ENCODE measurements around the gene MYADM.

MYADM gene

DNA sequence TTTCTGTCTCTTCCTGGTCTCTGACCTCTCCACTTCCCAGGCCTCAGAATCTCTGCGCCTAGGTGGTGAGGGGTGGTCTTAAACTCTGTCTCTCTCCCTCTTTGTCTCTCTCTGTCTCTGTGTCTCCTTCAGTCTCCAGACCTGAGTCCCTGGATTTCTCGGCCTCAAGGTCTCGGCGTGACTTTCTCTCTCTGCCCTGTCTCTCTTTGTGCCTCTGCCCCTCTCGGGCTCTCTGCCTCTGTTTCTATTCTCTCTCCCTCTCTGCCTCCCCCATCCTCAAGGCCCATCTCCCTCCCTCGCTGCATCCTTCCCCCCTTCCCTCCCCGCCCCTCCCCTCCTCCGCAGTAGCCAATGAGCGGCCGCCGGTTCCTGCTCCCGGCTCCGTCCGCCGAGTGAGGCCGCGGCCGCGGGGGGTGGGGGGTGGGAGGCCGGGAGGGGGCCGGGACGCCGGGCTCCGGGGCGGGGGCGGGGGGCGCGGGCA lies 41.3 kb downstream of the MYADM start, which contains the start of gene CACNG7:
CACNG7 (plus strand) TSS at position 344 of the 481 bp plus-strand sequence. CDS start 3,554 bp downstream, outside the sequence.
- Histone ChIP-seq H3K36me3 (ENCODE audit: control insufficient read depth, insufficient read depth, low read length) (no peaks in the 10 kb centered on the region), H3K4me3 (ENCODE audit: low read depth, low read length) (peak within 1 kb of the TSS; percentile 76), H3K4me1 (ENCODE audit: control insufficient read depth, insufficient read depth, low read length) (peaks cover 6% of the 10 kb centered on the region), H3K9me3 (ENCODE audit: control insufficient read depth, insufficient read depth, low read length) (no peaks in the 10 kb centered on the region), H3K9ac (ENCODE audit: low read depth, low read length) (peak within 1 kb of the TSS; percentile 79), H3K27me3 (ENCODE audit: control insufficient read depth, insufficient read depth, low read length) (peaks cover 57% of the 10 kb centered on the region)

DNA sequence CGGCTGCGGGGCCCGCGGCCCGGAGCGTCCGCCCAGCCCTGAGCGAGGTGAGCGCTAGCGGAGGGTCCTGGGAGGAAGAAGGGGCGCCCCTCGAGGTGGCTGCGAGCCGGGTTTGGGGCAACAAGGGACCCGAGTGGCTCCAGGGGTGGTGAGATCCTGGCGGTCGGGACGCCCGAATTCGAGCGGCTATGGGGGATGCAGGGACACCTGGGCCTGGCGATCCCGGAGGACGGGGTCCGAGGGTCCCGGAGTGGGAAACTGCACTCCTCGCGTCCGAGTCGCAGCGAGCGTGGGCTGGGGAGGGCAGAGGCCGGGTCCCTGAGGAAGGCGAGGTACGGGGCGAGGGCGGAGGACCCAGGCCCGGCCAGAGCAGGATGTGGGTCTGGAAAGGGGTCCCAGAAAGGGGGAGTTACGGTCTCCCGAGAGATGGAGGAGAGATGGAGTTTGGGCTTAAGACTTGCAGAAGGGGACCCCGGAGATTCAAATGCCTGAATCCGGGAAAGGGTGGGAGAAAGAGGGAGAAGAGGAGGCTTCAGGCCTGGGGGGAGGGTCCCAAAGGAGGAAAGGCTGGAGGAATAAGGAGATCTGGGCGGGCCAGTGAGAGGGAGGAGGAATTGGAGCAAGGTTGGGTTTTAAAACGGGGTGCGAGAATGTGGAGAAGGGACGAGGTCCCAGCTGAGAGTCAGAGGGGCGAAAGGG lies 41.9 kb downstream of the MYADM start:
- Histone ChIP-seq H3K9me3 (ENCODE audit: control insufficient read depth, insufficient read depth, low read length) (no peaks in the 10 kb centered on the region), H3K27me3 (ENCODE audit: control insufficient read depth, insufficient read depth, low read length) (peaks cover 57% of the 10 kb centered on the region), H3K36me3 (ENCODE audit: control insufficient read depth, insufficient read depth, low read length) (no peaks in the 10 kb centered on the region), H3K4me1 (ENCODE audit: control insufficient read depth, insufficient read depth, low read length) (peaks cover 6% of the 10 kb centered on the region), H3K9ac (ENCODE audit: low read depth, low read length) (peak overlapping the region; percentile 79), H3K4me3 (ENCODE audit: low read depth, low read length) (peak overlapping the region; percentile 76)

- H3K4me3 ChIP-seq (ENCODE audit: low read depth, low read length) = peak overlapping the region; percentile 76
- peaks cover 6% of the 10 kb centered on the region for H3K4me1 ChIP-seq (ENCODE audit: control insufficient read depth, insufficient read depth, low read length)
- H3K9me3 ChIP-seq (ENCODE audit: control insufficient read depth, insufficient read depth, low read length) = no peaks in the 10 kb centered on the region
- peak overlapping the region; percentile 79 for H3K9ac ChIP-seq (ENCODE audit: low read depth, low read length)
- H3K27me3 ChIP-seq (ENCODE audit: control insufficient read depth, insufficient read depth, low read length) = peaks cover 52% of the 10 kb centered on the region
- peaks cover 3% of the 10 kb centered on the region for H3K36me3 ChIP-seq (ENCODE audit: control insufficient read depth, insufficient read depth, low read length)
Observed at GRCh38 chr19:53910170-53910518, 42.5 kb downstream of the MYADM start.

DNA sequence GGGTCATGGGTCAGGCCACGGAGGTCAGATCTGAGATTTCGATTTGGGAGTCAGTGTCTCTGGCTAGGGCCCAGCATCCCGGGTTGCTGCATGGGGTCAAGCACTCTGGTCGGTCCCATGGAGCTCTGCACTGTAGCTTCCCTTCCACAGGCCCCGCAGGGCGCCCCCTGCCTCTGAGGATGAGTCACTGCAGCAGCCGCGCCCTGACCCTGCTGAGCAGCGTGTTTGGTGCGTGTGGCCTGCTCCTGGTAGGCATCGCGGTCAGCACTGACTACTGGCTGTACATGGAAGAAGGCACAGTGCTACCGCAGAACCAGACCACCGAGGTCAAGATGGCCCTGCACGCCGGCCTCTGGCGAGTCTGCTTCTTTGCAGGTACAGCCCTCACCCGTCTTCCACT lies 45.0 kb downstream of the MYADM start:
- H3K9me3 ChIP-seq (ENCODE audit: control insufficient read depth, insufficient read depth, low read length) = no peaks in the 10 kb centered on the region
- peaks cover under 1% of the 10 kb centered on the region for H3K4me1 ChIP-seq (ENCODE audit: control insufficient read depth, insufficient read depth, low read length)

GRCh38 chr19:53915000-53915399 lies 47.3 kb downstream of the MYADM start:
- Histone ChIP-seq H3K4me3 (ENCODE audit: low read depth, low read length) (no peak overlapping the region), H3K9ac (ENCODE audit: low read depth, low read length) (no peak overlapping the region), H3K4me1 (ENCODE audit: control insufficient read depth, insufficient read depth, low read length) (no peaks in the 10 kb centered on the region), H3K36me3 (ENCODE audit: control insufficient read depth, insufficient read depth, low read length) (peaks cover 16% of the 10 kb centered on the region), H3K27me3 (ENCODE audit: control insufficient read depth, insufficient read depth, low read length) (peaks cover 21% of the 10 kb centered on the region), H3K9me3 (ENCODE audit: control insufficient read depth, insufficient read depth, low read length) (no peaks in the 10 kb centered on the region)

More for the DNA sequence above, 45.0 kb downstream of the MYADM start:
- Histone ChIP-seq H3K4me3 (ENCODE audit: low read depth, low read length) (no peak overlapping the region), H3K27me3 (ENCODE audit: control insufficient read depth, insufficient read depth, low read length) (peaks cover 34% of the 10 kb centered on the region), H3K36me3 (ENCODE audit: control insufficient read depth, insufficient read depth, low read length) (peaks cover 9% of the 10 kb centered on the region), H3K9ac (ENCODE audit: low read depth, low read length) (no peak overlapping the region)

- Histone ChIP-seq H3K27me3 (ENCODE audit: control insufficient read depth, insufficient read depth, low read length) (peaks cover 13% of the 10 kb centered on the region), H3K4me1 (ENCODE audit: control insufficient read depth, insufficient read depth, low read length) (no peaks in the 10 kb centered on the region), H3K9me3 (ENCODE audit: control insufficient read depth, insufficient read depth, low read length) (no peaks in the 10 kb centered on the region), H3K36me3 (ENCODE audit: control insufficient read depth, insufficient read depth, low read length) (peaks cover 16% of the 10 kb centered on the region), H3K4me3 (ENCODE audit: low read depth, low read length) (no peak overlapping the region), H3K9ac (ENCODE audit: low read depth, low read length) (no peak overlapping the region)
Observed at GRCh38 chr19:53916004-53916403, 48.3 kb downstream of the MYADM start.

DNA sequence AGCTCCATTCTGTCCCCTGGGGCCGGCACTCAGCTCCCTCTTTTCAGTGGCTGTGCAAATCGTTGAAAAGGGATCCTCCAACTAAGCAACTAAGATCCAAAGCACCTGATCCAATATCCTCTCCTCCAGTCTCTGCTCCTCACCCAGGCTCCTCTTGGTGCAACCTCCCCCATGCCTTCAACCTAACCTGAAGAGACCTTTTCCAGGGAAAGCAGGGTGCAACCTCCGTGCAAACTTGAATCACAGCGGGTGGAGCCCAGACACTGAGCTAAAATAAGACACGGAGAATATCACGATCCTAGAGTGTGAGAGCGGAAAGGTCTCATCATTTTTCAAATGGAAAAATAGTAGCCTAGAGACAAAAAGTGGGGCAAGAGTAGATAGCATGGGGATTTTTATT lies 49.7 kb downstream of the MYADM start:
- Histone ChIP-seq H3K9me3 (ENCODE audit: control insufficient read depth, insufficient read depth, low read length) (no peaks in the 10 kb centered on the region), H3K4me3 (ENCODE audit: low read depth, low read length) (no peak overlapping the region), H3K36me3 (ENCODE audit: control insufficient read depth, insufficient read depth, low read length) (peaks cover 16% of the 10 kb centered on the region), H3K27me3 (ENCODE audit: control insufficient read depth, insufficient read depth, low read length) (peaks cover 1% of the 10 kb centered on the region), H3K9ac (ENCODE audit: low read depth, low read length) (no peak overlapping the region), H3K4me1 (ENCODE audit: control insufficient read depth, insufficient read depth, low read length) (no peaks in the 10 kb centered on the region)
